Measurements from ENCODE around the gene CD101.
A peak's percentile ranks its signal among the peaks of the same experiment; 100 is the strongest.

CD101 gene

GRCh38 chr1:116987256-116987555, 14.4 kb upstream of the CD101 start:
- DNase-seq, result no peak

GRCh38 chr1:116988248-116988647, 13.3 kb upstream of the CD101 start:
- DNase-seq, result no peak

GRCh38 chr1:116988908-116989307, 12.7 kb upstream of the CD101 start:
- DNase-seq, result no peak

GRCh38 chr1:116989835-116990234, 11.7 kb upstream of the CD101 start:
- no peak for DNase-seq

DNA sequence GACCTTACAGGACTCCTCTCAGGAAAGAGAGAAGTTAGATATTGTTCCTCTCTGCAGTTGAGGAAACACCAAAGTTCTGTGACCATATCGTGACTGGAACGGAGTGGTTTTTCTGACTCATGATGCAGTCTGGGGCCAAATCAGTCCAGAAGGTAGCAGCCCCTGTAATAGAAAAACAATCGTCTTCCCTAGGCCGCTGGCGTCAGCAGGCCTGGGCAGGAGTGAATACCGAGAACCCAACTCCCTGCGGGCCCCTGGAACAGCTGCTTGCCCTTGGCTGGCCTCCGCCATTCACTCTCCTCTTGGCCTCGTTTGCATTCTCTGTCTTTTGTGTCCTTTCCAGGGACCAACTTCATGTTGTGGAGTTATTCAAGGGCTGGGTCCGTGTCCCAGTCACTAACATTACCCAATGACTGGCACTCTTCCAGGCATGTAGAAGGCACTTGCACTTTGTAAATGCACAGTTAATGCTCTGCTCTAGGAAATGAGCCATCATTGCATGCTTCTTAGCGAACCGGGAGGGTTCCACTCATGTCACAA, 10.9 kb upstream of the CD101 start:
- DNase-seq, result no peak

DNA sequence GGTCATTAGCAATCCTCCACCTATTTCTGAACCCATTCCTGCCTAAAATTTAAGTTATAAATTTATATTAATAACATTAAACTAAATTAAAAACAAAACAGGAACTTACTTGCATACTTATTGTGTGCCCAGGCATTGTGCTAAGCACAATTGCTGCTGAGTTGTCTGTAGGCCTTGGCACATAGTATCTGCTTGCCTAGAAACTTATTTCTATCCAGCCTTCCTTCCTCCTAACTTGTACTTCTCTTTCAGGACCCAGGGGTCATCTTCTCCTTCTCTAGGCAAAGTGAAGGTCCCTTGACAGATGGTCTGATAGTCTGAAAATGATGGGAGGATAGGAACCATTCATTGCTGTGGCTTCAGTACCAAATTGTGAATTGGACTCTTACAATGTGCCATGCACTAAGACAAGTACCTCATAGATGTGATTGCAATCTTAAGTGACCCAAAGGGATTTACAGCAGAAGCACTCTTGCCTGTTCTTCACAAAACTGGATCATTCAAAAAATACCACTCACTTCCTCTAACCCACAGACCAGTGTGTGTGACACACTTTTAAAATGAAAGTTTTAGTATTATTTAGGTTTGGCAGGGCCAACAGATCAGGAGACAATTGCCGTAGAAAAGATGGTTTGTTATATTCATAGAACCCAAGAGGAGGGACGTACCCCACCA, 10.3 kb upstream of the CD101 start:
- DNase-seq, result no peak

DNA sequence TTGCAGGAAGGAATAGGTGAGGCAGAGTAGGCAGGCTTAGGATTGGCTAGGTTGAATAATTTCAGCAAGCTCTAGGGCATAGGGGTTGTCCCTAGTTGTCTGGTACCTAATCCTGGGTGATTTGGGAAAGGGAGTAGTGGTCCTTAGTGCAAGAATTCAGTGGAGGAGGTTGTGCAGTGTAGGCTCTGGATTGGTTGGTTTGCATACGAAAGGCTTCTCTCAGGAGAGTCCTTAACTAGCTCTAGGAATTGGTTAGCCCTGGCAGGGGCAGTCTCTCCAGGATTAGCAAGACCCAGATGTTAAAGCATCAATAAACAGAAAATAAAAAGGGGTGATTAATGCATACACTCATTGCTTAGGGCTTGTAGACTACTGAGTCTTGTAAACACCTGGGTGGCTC, 9.6 kb upstream of the CD101 start:
- no peak for DNase-seq

GRCh38 chr1:116993286-116993685, 8.3 kb upstream of the CD101 start:
- DNase-seq, result no peak

DNA sequence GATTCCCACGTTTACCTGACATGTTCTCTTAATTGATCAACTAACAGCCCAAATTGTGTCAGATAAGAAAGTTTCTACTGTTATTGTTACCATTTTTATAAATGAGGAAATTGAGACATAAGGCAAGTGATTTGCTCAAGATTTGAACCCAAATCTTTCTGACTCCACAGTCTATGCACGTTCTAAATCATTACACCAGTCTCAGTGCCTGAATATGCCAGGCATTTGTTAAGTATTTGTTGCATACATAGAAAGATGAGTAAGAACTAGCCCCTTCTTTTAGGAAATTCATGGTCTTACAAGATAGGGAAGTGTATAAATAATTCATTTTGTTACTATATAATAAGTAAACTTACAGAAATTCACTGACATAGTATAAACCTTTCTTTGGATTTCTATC, 7.1 kb upstream of the CD101 start:
- no peak for DNase-seq

GRCh38 chr1:116997066-116997465, 4.5 kb upstream of the CD101 start:
- DNase-seq, result no peak

GRCh38 chr1:116997636-116998035, 3.9 kb upstream of the CD101 start:
- DNase-seq, result no peak

DNA sequence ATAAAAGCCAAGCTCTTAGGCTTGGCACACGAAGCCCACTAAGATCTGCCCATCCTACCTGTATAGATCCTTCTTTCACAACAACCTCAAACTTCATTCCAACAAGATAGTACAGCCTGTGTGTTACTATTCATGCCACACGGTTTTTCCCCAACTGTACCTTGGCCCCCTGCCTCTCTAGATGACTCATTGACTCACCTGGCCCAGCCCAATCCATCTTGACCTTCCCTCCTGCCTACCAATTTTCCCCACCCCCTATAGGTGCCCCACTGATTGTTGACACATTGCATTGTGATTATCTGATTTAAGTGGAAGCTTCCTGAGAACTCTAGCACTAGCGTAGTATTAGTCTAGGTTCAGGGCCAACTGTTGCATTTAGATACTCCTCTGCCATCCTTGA, 2.0 kb upstream of the CD101 start:
- DNase-seq, result no peak

DNA sequence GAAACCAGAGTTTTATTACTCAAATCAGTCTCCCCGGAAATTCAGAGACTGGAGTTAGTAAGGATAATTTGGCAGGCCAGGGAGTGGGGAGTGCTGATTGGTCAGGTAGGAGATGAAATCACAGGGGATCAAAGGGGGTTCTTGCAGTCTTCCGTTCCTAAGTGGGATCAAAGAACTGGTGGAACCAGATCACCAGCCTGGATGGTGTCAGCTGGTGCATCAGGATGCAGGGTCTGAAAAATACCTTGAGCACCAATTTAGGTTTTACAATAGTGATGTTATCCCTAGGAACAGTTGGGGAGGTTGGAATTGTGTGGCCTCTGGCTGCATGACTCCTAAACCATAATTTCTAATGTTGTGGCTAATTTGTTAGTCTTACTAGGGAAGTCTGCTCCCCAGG, 1.4 kb upstream of the CD101 start:
- no peak for DNase-seq

DNA sequence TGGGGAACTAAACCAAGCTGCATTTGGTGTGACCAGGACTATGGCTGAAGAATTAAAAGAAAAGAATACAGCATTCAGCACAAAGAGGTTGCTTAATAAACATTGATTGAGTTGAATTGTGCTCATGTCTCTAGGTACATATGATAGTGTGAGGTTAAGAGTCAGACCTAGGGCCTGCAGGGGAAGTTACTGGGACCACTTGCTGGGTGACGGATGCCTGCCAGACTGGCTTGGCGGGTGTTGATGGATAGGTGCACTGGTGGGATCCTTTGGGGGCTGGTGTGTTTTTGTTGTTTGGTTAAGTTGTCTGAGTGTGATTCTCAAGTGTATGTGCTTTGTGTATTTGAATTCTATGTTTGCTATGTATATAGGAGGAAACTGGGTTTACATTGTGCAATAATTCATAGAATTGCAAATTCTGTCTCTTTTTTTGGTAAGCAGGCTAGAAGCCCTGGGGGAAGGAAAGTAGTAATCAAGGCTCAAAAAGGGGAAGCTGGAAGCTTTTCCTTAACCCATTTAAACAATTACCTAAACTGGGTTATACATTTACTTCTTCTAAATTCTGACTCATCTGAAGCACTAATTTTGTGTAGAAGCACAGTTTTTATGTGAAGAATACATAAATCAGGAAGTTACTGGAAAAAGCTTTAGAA, 1.8 kb downstream of the CD101 start:
- no peak for DNase-seq

- no peak for DNase-seq
These were observed 6.1 kb downstream of the CD101 start for GRCh38 chr1:117007719-117008013.

DNA sequence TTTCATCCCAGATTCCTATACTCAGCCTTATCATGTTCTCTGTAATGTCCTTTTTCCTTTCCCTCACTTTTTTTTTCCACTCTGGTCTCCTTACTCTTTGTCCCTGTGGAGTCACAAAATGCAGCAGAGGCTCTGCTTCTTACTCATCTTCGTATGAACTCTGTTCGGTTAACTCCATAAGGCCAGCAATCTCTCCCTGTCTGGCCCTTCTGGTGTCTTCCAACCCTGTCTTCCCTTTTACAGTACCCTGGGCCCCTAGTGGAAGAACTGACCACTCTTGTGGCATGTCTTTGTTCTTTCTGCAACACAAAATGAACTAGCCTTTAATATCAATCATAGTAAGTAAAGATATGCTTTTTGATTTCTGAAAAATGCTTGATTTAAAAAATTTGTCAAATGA, 7.1 kb downstream of the CD101 start:
- DNase-seq, result no peak

DNA sequence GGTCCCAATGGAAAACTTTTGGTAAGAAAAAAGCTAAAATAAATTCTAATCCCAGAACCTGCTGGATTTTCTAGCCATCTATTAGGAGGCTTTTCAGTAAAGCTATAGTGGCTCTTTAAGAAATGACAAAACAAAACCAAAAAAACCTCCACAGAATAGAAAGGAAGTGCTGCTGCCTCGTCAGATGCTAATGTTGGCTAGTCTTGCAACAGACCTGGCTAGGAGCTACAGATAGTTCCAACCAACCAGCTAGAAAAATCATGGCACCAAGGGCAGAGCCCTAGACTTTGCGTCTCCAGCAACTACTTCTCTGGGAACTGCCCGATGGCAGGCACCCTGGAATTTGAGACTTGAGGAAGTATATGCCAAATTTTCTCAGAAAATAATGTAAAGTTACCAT, 7.6 kb downstream of the CD101 start:
- no peak for DNase-seq

- no peak for DNase-seq
These were observed 8.9 kb downstream of the CD101 start for GRCh38 chr1:117010310-117010969.

- DNase-seq, result no peak
These were observed 9.8 kb downstream of the CD101 start for GRCh38 chr1:117011334-117011733.

DNA sequence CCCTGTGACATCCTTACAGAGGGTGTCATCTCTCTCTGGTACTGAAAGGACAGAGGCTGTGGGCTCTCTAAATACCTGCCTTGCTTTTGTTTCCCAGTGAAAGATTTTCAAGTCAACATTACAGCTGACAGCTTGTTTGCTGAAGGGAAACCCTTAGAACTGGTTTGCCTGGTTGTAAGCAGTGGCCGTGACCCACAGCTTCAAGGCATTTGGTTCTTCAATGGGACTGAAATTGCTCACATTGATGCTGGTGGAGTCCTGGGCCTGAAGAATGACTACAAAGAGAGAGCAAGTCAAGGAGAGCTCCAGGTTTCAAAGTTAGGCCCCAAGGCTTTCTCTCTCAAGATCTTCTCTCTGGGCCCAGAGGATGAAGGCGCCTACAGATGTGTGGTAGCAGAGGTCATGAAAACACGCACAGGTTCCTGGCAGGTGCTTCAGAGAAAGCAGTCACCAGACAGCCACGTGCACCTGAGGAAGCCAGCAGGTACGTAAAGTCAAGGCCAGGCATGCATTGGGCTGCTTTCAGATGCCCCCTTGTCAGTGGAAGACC, 11.8 kb downstream of the CD101 start:
- DNase-seq, result no peak

DNA sequence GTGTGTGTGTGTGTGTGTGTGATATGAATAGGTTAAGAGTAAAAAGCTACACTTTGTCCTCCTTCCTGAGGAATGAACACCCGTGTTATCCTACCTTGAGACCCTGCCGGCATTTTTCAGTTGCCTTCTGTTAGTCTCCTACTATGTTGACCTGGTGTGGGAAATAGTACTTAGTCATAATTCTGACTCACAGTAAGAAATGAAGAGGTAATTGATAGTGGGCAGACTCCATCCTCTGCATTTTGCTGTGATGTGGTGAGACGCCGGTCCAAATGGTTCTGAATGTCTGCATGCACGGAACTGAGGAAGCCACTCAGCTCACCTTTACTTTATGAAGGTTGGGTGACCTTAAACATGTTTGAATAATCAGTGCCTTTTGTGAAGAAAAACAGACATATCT, 12.6 kb downstream of the CD101 start:
- no peak for DNase-seq

- no peak for DNase-seq
These were observed 14.2 kb downstream of the CD101 start for GRCh38 chr1:117015724-117016123.

- DNase-seq, result no peak
These were observed 15.5 kb downstream of the CD101 start for GRCh38 chr1:117017062-117017461.

GRCh38 chr1:117017648-117018047, 16.1 kb downstream of the CD101 start:
- peak; percentile 73 for DNase-seq

All from NCI-H524 treated with DMSO at 0.1 percent for 48 hours (cell line).